HEK293 (cell line): ENCODE results near the gene BCL2.

Source experiments
- BCL6B ChIP-seq: fragments of 450-650 bp; formaldehyde crosslinking; IDR thresholded peaks from 2 replicates; pipeline ENCODE4 v1.5.1; 2017; ENCODE audit warnings: missing biosample characterization, missing genetic modification characterization
- GLIS1 ChIP-seq: fragments of 450-650 bp; formaldehyde crosslinking; IDR thresholded peaks from 2 replicates; pipeline ENCODE4 v1.5.1; 2016; ENCODE audit warnings: missing biosample characterization, missing genetic modification characterization
- GLIS2 ChIP-seq: fragments of 450-650 bp; formaldehyde crosslinking; IDR thresholded peaks from 2 replicates; pipeline ENCODE4 v1.5.1; 2016; ENCODE audit warnings: missing biosample characterization, missing genetic modification characterization
- HOXA7 ChIP-seq: sonication (generic); formaldehyde crosslinking; IDR thresholded peaks from 2 replicates; pipeline ENCODE4 v1.8.1; 2022; ENCODE audit warnings: missing genetic modification reagents, borderline replicate concordance
- KLF16 ChIP-seq: fragments of 450-650 bp; formaldehyde crosslinking; IDR thresholded peaks from 2 replicates; pipeline ENCODE4 v1.5.1; 2017; ENCODE audit warnings: missing biosample characterization, missing genetic modification characterization
- KLF7 ChIP-seq: fragments of 450-650 bp; formaldehyde crosslinking; IDR thresholded peaks from 2 replicates; pipeline ENCODE4 v1.5.1; 2016; ENCODE audit warnings: missing biosample characterization, missing genetic modification characterization, borderline replicate concordance
- PRDM1 ChIP-seq: fragments of 450-650 bp; formaldehyde crosslinking; IDR thresholded peaks from 2 replicates; pipeline ENCODE4; 2016; ENCODE audit warnings: missing biosample characterization, missing genetic modification characterization
- SCRT2 ChIP-seq: fragments of 450-650 bp; formaldehyde crosslinking; IDR thresholded peaks from 2 replicates; pipeline ENCODE4 v1.5.1; 2016; ENCODE audit warnings: missing biosample characterization, missing genetic modification characterization
- SP2 ChIP-seq: fragments of 450-650 bp; formaldehyde crosslinking; IDR thresholded peaks from 2 replicates; pipeline ENCODE4 v1.5.1; 2016; ENCODE audit warnings: missing biosample characterization, missing genetic modification characterization
- ZBTB20 ChIP-seq: fragments of 450-650 bp; formaldehyde crosslinking; IDR thresholded peaks from 2 replicates; pipeline ENCODE4 v1.5.1; 2016; ENCODE audit warnings: missing biosample characterization, missing genetic modification characterization
- ZBTB8A ChIP-seq: fragments of 450-650 bp; formaldehyde crosslinking; IDR thresholded peaks from 2 replicates; pipeline ENCODE4 v1.5.1; 2016; ENCODE audit warnings: missing biosample characterization, missing genetic modification characterization
- ZFP69B ChIP-seq: fragments of 450-650 bp; formaldehyde crosslinking; IDR thresholded peaks from 2 replicates; pipeline ENCODE4 v1.5.1; 2016; ENCODE audit warnings: missing biosample characterization, missing genetic modification characterization
- ZNF114 ChIP-seq: fragments of 450-650 bp; formaldehyde crosslinking; IDR thresholded peaks from 2 replicates; pipeline ENCODE4 v1.5.0; 2017; ENCODE audit warnings: missing biosample characterization, missing genetic modification characterization
- ZNF140 ChIP-seq: fragments of 450-650 bp; formaldehyde crosslinking; IDR thresholded peaks from 2 replicates; pipeline ENCODE4 v1.5.1; 2016; ENCODE audit warnings: missing biosample characterization, missing genetic modification characterization
- ZNF202 ChIP-seq: fragments of 450-650 bp; formaldehyde crosslinking; IDR thresholded peaks from 2 replicates; pipeline ENCODE4 v1.5.1; 2016; ENCODE audit warnings: missing biosample characterization, missing genetic modification characterization, borderline replicate concordance
- ZNF248 ChIP-seq: fragments of 450-650 bp; formaldehyde crosslinking; IDR thresholded peaks from 2 replicates; pipeline ENCODE4 v1.5.1; 2017; ENCODE audit warnings: missing biosample characterization, missing genetic modification characterization
- ZNF394 ChIP-seq: fragments of 450-650 bp; formaldehyde crosslinking; IDR thresholded peaks from 2 replicates; pipeline ENCODE4 v1.5.1; 2016; ENCODE audit warnings: missing biosample characterization, missing genetic modification characterization, mild to moderate bottlenecking, moderate library complexity, borderline replicate concordance
- ZNF549 ChIP-seq: fragments of 450-650 bp; IDR thresholded peaks from 2 replicates; pipeline ENCODE4 v1.5.1; 2018; ENCODE audit warnings: missing biosample characterization, missing genetic modification characterization, mild to moderate bottlenecking, inconsistent platforms, moderate library complexity
- ZNF561 ChIP-seq: fragments of 450-650 bp; IDR thresholded peaks from 2 replicates; pipeline ENCODE4 v1.5.1; 2018; ENCODE audit warnings: missing biosample characterization, missing genetic modification characterization, borderline replicate concordance
- ZNF654 ChIP-seq: fragments of 450-650 bp; formaldehyde crosslinking; IDR thresholded peaks from 2 replicates; pipeline ENCODE4 v1.5.1; 2016; ENCODE audit warnings: low read depth, missing biosample characterization, missing genetic modification characterization
- ZNF701 ChIP-seq: fragments of 450-650 bp; formaldehyde crosslinking; IDR thresholded peaks from 2 replicates; pipeline ENCODE4 v1.5.1; 2016; ENCODE audit warnings: missing biosample characterization, missing genetic modification characterization
- ZNF776 ChIP-seq: fragments of 450-650 bp; formaldehyde crosslinking; IDR thresholded peaks from 2 replicates; pipeline ENCODE4 v1.5.0; 2017; ENCODE audit warnings: missing biosample characterization, missing genetic modification characterization, borderline replicate concordance
- ZNF785 ChIP-seq: fragments of 450-650 bp; formaldehyde crosslinking; IDR thresholded peaks from 2 replicates; pipeline ENCODE4 v1.5.1; 2016; ENCODE audit warnings: missing biosample characterization, missing genetic modification characterization
- ZNF791 ChIP-seq: fragments of 450-650 bp; formaldehyde crosslinking; IDR thresholded peaks from 2 replicates; pipeline ENCODE4 v1.5.1; 2016; ENCODE audit warnings: missing biosample characterization, missing genetic modification characterization
- ZXDB ChIP-seq: fragments of 450-650 bp; formaldehyde crosslinking; IDR thresholded peaks from 2 replicates; pipeline ENCODE4 v1.5.1; 2016; ENCODE audit warnings: missing biosample characterization, missing genetic modification characterization
- TF ChIP-seq, protein P1 (sequence below): fragments of 450-650 bp; formaldehyde crosslinking; IDR thresholded peaks from 2 replicates; pipeline ENCODE4 v1.5.1; 2016; ENCODE audit warnings: missing biosample characterization, missing genetic modification characterization, borderline replicate concordance
- TF ChIP-seq, protein P2 (sequence below): fragments of 450-650 bp; formaldehyde crosslinking; IDR thresholded peaks from 2 replicates; pipeline ENCODE4 v1.5.1; 2016; ENCODE audit warnings: missing biosample characterization, missing genetic modification characterization, low read depth
- TF ChIP-seq, protein P3 (sequence below): fragments of 450-650 bp; formaldehyde crosslinking; IDR thresholded peaks from 2 replicates; pipeline ENCODE4 v1.5.0; 2017; ENCODE audit warnings: missing biosample characterization, missing genetic modification characterization, borderline replicate concordance

Gene BCL2

GRCh38 chr18:63198868-63199742 is 120.5 kb downstream of the BCL2 start (continued):
- TF ChIP-seq, protein P1, sequence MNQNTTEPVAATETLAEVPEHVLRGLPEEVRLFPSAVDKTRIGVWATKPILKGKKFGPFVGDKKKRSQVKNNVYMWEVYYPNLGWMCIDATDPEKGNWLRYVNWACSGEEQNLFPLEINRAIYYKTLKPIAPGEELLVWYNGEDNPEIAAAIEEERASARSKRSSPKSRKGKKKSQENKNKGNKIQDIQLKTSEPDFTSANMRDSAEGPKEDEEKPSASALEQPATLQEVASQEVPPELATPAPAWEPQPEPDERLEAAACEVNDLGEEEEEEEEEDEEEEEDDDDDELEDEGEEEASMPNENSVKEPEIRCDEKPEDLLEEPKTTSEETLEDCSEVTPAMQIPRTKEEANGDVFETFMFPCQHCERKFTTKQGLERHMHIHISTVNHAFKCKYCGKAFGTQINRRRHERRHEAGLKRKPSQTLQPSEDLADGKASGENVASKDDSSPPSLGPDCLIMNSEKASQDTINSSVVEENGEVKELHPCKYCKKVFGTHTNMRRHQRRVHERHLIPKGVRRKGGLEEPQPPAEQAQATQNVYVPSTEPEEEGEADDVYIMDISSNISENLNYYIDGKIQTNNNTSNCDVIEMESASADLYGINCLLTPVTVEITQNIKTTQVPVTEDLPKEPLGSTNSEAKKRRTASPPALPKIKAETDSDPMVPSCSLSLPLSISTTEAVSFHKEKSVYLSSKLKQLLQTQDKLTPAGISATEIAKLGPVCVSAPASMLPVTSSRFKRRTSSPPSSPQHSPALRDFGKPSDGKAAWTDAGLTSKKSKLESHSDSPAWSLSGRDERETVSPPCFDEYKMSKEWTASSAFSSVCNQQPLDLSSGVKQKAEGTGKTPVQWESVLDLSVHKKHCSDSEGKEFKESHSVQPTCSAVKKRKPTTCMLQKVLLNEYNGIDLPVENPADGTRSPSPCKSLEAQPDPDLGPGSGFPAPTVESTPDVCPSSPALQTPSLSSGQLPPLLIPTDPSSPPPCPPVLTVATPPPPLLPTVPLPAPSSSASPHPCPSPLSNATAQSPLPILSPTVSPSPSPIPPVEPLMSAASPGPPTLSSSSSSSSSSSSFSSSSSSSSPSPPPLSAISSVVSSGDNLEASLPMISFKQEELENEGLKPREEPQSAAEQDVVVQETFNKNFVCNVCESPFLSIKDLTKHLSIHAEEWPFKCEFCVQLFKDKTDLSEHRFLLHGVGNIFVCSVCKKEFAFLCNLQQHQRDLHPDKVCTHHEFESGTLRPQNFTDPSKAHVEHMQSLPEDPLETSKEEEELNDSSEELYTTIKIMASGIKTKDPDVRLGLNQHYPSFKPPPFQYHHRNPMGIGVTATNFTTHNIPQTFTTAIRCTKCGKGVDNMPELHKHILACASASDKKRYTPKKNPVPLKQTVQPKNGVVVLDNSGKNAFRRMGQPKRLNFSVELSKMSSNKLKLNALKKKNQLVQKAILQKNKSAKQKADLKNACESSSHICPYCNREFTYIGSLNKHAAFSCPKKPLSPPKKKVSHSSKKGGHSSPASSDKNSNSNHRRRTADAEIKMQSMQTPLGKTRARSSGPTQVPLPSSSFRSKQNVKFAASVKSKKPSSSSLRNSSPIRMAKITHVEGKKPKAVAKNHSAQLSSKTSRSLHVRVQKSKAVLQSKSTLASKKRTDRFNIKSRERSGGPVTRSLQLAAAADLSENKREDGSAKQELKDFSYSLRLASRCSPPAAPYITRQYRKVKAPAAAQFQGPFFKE (tag by site-specific recombination), result no peak
- TF ChIP-seq GLIS1 (tag by site-specific recombination) (no peak), ZNF654 (tag by site-specific recombination) (no peak), HOXA7 (CRISPR knock-in tag) (no peak), GLIS2 (tag by site-specific recombination) (no peak), ZFP69B (tag by site-specific recombination) (no peak), KLF16 (tag by site-specific recombination) (no peak; the same call in 1 of the 2 replicates), BCL6B (tag by site-specific recombination) (0 out of 2 replicates have a peak, but pooled peaks have one; percentile 13), ZNF701 (tag by site-specific recombination) (0 out of 2 replicates have a peak, but pooled peaks have one; percentile 31), ZNF791 (tag by site-specific recombination) (0 out of 2 replicates have a peak, but pooled peaks have one; percentile 6), SCRT2 (tag by site-specific recombination) (no peak), ZNF785 (tag by site-specific recombination) (peak; percentile 84; the same call in 1 of the 2 replicates), ZNF394 (no peak), PRDM1 (tag by site-specific recombination) (no peak), KLF7 (tag by site-specific recombination) (no peak), ZNF202 (tag by site-specific recombination) (no peak), ZNF248 (no peak), ZNF549 (tag by site-specific recombination) (no peak), ZBTB8A (tag by site-specific recombination) (no peak), ZNF114 (tag by site-specific recombination) (peak; percentile 74; the same call in 1 of the 2 replicates), SP2 (tag by site-specific recombination) (no peak), ZBTB20 (tag by site-specific recombination) (no peak), ZNF561 (tag by site-specific recombination) (no peak), ZXDB (tag by site-specific recombination) (no peak), ZNF140 (tag by site-specific recombination) (no peak), ZNF776 (tag by site-specific recombination) (0 out of 2 replicates have a peak, but pooled peaks have one; percentile 71)
- TF ChIP-seq, protein P2, sequence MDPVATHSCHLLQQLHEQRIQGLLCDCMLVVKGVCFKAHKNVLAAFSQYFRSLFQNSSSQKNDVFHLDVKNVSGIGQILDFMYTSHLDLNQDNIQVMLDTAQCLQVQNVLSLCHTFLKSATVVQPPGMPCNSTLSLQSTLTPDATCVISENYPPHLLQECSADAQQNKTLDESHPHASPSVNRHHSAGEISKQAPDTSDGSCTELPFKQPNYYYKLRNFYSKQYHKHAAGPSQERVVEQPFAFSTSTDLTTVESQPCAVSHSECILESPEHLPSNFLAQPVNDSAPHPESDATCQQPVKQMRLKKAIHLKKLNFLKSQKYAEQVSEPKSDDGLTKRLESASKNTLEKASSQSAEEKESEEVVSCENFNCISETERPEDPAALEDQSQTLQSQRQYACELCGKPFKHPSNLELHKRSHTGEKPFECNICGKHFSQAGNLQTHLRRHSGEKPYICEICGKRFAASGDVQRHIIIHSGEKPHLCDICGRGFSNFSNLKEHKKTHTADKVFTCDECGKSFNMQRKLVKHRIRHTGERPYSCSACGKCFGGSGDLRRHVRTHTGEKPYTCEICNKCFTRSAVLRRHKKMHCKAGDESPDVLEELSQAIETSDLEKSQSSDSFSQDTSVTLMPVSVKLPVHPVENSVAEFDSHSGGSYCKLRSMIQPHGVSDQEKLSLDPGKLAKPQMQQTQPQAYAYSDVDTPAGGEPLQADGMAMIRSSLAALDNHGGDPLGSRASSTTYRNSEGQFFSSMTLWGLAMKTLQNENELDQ (tag by site-specific recombination), result no peak
- TF ChIP-seq, protein P3, sequence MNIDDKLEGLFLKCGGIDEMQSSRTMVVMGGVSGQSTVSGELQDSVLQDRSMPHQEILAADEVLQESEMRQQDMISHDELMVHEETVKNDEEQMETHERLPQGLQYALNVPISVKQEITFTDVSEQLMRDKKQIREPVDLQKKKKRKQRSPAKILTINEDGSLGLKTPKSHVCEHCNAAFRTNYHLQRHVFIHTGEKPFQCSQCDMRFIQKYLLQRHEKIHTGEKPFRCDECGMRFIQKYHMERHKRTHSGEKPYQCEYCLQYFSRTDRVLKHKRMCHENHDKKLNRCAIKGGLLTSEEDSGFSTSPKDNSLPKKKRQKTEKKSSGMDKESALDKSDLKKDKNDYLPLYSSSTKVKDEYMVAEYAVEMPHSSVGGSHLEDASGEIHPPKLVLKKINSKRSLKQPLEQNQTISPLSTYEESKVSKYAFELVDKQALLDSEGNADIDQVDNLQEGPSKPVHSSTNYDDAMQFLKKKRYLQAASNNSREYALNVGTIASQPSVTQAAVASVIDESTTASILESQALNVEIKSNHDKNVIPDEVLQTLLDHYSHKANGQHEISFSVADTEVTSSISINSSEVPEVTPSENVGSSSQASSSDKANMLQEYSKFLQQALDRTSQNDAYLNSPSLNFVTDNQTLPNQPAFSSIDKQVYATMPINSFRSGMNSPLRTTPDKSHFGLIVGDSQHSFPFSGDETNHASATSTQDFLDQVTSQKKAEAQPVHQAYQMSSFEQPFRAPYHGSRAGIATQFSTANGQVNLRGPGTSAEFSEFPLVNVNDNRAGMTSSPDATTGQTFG (tag by site-specific recombination), result no peak
